HepG2 (cell line): ENCODE data around the gene TMEM9. TPM values are rescaled to one million over a fixed set of nuclear protein-coding genes. Genes with fewer than 3 reads are reported as not detected.

Experiments
- EEA1 ChIP-seq: sonication (generic); formaldehyde crosslinking; IDR thresholded peaks from 2 replicates; pipeline ENCODE4 v1.5.1; 2020; ENCODE audit warnings: mild to moderate bottlenecking, missing genetic modification reagents, borderline replicate concordance
- KDM4B ChIP-seq: sonication (generic); formaldehyde crosslinking; IDR thresholded peaks from 2 replicates; pipeline ENCODE4 v1.4.0; 2020; ENCODE audit warnings: missing genetic modification reagents
- KLF12 ChIP-seq: sonication (generic); formaldehyde crosslinking; IDR thresholded peaks from 2 replicates; pipeline ENCODE4 v1.4.0; 2020; ENCODE audit warnings: missing genetic modification reagents, borderline replicate concordance
- NBN ChIP-seq: fragments of 450-650 bp; conservative IDR thresholded peaks from 2 replicates; pipeline ENCODE4 v1.6.1; 2017
- NONO ChIP-seq, 2 experiments: fragments of 450-650 bp in 1 of 2; sonication (generic) in 1 of 2; formaldehyde crosslinking in 1 of 2; IDR thresholded peaks in 1 of 2; conservative IDR thresholded peaks in 1 of 2; 2 replicates each; pipeline versions ENCODE4 v1.6.1 to v1.8.0; 2017 to 2022; ENCODE audit warnings: mild to moderate bottlenecking in 1 of 2, missing genetic modification reagents in 1 of 2, moderate library complexity in 1 of 2
- SP5 ChIP-seq: IDR thresholded peaks from 2 replicates; pipeline ENCODE4 v1.6.1; 2016; ENCODE audit warnings: low read depth, borderline replicate concordance
- SYNCRIP ChIP-seq: fragments of 200-400 bp; formaldehyde crosslinking; IDR thresholded peaks from 2 replicates; pipeline ENCODE4 v1.6.1; 2018; ENCODE audit warnings: mild to moderate bottlenecking, low read depth, low read length; ENCODE audit not compliant: insufficient read depth
- ZFAT ChIP-seq: sonication (generic); formaldehyde crosslinking; conservative IDR thresholded peaks from 2 replicates; pipeline ENCODE4 v1.8.1; 2023; ENCODE audit warnings: missing genetic modification reagents, inconsistent platforms
- ZMYM4 ChIP-seq: sonication (generic); formaldehyde crosslinking; IDR thresholded peaks from 2 replicates; pipeline ENCODE4 v1.8.1; 2023; ENCODE audit warnings: mild to moderate bottlenecking, missing genetic modification reagents
- ZNF260 ChIP-seq: sonication (generic); formaldehyde crosslinking; IDR thresholded peaks from 2 replicates; pipeline ENCODE4 v1.4.0; 2020; ENCODE audit warnings: missing genetic modification reagents, low read depth, mild to moderate bottlenecking, borderline replicate concordance
- ZNF333 ChIP-seq: sonication (generic); formaldehyde crosslinking; IDR thresholded peaks from 2 replicates; pipeline ENCODE4 v1.4.0; 2020; ENCODE audit warnings: mild to moderate bottlenecking, missing genetic modification reagents, borderline replicate concordance
- ZNF446 ChIP-seq: sonication (generic); formaldehyde crosslinking; IDR thresholded peaks from 2 replicates; pipeline ENCODE4 v1.5.0; 2020; ENCODE audit warnings: mild to moderate bottlenecking, missing genetic modification reagents
- ZNF737 ChIP-seq: sonication (generic); formaldehyde crosslinking; IDR thresholded peaks from 2 replicates; pipeline ENCODE4 v1.5.0; 2020; ENCODE audit warnings: missing genetic modification reagents, mild to moderate bottlenecking, borderline replicate concordance
- polyA plus RNA-seq, 8 experiments: library from polyadenylated mRNA; depleted of rRNA in 3 of 8; stranded (reverse) in 7 of 8; unstranded in 1 of 8; fragments of >200 nt; fragmentation: Illumina TruSeq in 4 of 8; extraction: Trizol in 4 of 8; gene quantifications; 2 replicates each; pipeline versions ENCODE4 v1.2.1 to v1.2.3, GENCODE V29; 2011 to 2016; ENCODE audit warnings: low read depth in 4 of 8, missing spikeins in 1 of 8, mixed read lengths in 1 of 8; ENCODE audit not compliant: insufficient read depth in 1 of 8
- total RNA-seq, 5 experiments: library from RNA; depleted of rRNA; stranded (reverse); fragments of >200 nt; fragmentation: Illumina TruSeq; extraction: Trizol; gene quantifications; 2 replicates each; pipeline ENCODE4 v1.2.3, GENCODE V29; 2016; ENCODE audit warnings: low read depth in 1 of 5
- TF ChIP-seq, protein P1 (sequence below): sonication (generic); formaldehyde crosslinking; conservative IDR thresholded peaks from 2 replicates; pipeline ENCODE4 v1.4.0; 2020; ENCODE audit warnings: missing genetic modification reagents
- TF ChIP-seq, protein P2 (sequence below): sonication (generic); formaldehyde crosslinking; IDR thresholded peaks from 2 replicates; pipeline ENCODE4 v1.4.0; 2020; ENCODE audit warnings: missing genetic modification reagents
- TF ChIP-seq, protein P3 (sequence below): IDR thresholded peaks from 2 replicates; pipeline ENCODE4 v1.6.1; 2016
- TF ChIP-seq, protein P4 (sequence below): sonication (generic); formaldehyde crosslinking; IDR thresholded peaks from 2 replicates; pipeline ENCODE4 v1.4.0; 2020; ENCODE audit warnings: missing genetic modification reagents, borderline replicate concordance
- TF ChIP-seq, protein P5 (sequence below): sonication (generic); formaldehyde crosslinking; IDR thresholded peaks from 2 replicates; pipeline ENCODE4 v1.8.0; 2022; ENCODE audit warnings: mild to moderate bottlenecking, missing genetic modification reagents, moderate library complexity
- TF ChIP-seq, protein P6 (sequence below): sonication (generic); formaldehyde crosslinking; IDR thresholded peaks from 2 replicates; pipeline ENCODE4 v1.8.1; 2022; ENCODE audit warnings: mild to moderate bottlenecking, missing genetic modification reagents

Gene TMEM9
- total and polyA plus RNA-seq, 2 of the 13 experiments (the other 11 are each of a cell fraction or from before 2014, with no cell fraction given): 60.9 to 102 TPM

DNA sequence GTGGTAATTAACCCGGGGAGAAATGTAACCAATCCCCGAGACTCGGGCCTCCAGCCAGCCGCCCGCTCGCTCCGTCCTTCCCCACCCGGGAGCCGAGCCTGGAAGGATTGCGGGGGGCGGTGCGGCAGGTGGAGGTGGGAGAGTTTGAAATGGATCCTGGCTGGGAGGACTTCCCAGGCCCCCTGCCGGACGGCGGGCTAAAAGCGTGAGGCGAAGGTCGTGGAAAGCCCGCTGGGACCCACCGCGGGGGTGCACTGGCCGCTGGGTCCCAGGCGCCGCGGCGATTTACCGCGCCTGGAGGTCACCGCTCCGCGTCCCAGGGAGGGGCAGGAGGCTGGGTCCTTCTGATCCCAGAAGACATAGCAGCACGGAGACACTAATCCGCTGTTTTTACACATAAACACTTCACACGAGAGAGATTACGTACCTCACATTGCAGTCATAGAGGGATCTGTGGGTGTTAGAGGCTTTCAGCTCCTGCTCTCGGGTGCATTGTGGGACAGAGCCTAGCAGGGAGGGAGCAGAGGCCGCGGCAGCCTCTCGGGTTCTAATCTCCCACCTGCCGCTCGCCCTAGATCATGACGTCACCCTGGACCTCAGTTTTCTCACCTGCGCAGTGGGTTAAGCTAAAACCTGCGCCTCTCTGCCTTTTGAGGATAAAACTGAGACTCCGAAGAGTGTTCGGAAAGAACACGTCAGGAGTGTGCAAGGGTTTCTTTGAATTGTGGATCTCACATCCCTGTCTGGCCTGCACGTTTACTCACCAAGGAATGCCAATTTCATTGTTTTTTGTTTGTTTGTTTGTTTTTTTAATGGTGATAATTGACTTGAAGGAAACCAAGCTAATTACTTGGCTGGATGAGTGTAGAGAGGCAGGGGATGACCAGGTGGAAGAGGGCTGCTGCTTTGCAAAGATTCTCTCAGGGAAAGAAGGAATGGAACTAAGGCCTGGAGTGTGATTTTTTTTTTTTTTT, 17.1 kb upstream of the TMEM9 start (continued):
- TF ChIP-seq, protein P1, sequence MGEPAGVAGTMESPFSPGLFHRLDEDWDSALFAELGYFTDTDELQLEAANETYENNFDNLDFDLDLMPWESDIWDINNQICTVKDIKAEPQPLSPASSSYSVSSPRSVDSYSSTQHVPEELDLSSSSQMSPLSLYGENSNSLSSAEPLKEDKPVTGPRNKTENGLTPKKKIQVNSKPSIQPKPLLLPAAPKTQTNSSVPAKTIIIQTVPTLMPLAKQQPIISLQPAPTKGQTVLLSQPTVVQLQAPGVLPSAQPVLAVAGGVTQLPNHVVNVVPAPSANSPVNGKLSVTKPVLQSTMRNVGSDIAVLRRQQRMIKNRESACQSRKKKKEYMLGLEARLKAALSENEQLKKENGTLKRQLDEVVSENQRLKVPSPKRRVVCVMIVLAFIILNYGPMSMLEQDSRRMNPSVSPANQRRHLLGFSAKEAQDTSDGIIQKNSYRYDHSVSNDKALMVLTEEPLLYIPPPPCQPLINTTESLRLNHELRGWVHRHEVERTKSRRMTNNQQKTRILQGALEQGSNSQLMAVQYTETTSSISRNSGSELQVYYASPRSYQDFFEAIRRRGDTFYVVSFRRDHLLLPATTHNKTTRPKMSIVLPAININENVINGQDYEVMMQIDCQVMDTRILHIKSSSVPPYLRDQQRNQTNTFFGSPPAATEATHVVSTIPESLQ (CRISPR knock-in tag): no peak
- TF ChIP-seq ZNF737 (CRISPR knock-in tag) (no peak), EEA1 (no peak), SYNCRIP (no peak), ZFAT (CRISPR knock-in tag) (no peak), ZMYM4 (CRISPR knock-in tag) (no peak), ZNF333 (CRISPR knock-in tag) (no peak), KLF12 (CRISPR knock-in tag) (peak; percentile 76; the same call in 1 of the 2 replicates), NBN (no peak), ZNF446 (no peak), ZNF260 (0 out of 2 replicates have a peak, but pooled peaks have one; percentile 18), SP5 (CRISPR knock-in tag) (no peak), NONO (IDR thresholded peaks at IDR 0.05) (no peak), NONO (CRISPR knock-in tag; conservative IDR thresholded peaks at IDR 0.05) (peak; percentile 45; the same call in 1 of the 2 replicates), KDM4B (CRISPR knock-in tag) (0 out of 2 replicates have a peak, but pooled peaks have one; percentile 39)
- TF ChIP-seq, protein P2, sequence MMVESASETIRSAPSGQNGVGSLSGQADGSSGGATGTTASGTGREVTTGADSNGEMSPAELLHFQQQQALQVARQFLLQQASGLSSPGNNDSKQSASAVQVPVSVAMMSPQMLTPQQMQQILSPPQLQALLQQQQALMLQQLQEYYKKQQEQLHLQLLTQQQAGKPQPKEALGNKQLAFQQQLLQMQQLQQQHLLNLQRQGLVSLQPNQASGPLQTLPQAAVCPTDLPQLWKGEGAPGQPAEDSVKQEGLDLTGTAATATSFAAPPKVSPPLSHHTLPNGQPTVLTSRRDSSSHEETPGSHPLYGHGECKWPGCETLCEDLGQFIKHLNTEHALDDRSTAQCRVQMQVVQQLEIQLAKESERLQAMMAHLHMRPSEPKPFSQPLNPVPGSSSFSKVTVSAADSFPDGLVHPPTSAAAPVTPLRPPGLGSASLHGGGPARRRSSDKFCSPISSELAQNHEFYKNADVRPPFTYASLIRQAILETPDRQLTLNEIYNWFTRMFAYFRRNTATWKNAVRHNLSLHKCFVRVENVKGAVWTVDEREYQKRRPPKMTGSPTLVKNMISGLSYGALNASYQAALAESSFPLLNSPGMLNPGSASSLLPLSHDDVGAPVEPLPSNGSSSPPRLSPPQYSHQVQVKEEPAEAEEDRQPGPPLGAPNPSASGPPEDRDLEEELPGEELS: no peak; the same call in 1 of the 2 replicates
- TF ChIP-seq, protein P3, sequence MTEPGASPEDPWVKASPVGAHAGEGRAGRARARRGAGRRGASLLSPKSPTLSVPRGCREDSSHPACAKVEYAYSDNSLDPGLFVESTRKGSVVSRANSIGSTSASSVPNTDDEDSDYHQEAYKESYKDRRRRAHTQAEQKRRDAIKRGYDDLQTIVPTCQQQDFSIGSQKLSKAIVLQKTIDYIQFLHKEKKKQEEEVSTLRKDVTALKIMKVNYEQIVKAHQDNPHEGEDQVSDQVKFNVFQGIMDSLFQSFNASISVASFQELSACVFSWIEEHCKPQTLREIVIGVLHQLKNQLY (CRISPR knock-in tag): no peak
- TF ChIP-seq, protein P4, sequence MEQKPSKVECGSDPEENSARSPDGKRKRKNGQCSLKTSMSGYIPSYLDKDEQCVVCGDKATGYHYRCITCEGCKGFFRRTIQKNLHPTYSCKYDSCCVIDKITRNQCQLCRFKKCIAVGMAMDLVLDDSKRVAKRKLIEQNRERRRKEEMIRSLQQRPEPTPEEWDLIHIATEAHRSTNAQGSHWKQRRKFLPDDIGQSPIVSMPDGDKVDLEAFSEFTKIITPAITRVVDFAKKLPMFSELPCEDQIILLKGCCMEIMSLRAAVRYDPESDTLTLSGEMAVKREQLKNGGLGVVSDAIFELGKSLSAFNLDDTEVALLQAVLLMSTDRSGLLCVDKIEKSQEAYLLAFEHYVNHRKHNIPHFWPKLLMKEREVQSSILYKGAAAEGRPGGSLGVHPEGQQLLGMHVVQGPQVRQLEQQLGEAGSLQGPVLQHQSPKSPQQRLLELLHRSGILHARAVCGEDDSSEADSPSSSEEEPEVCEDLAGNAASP (CRISPR knock-in tag): no peak
- TF ChIP-seq, protein P5, sequence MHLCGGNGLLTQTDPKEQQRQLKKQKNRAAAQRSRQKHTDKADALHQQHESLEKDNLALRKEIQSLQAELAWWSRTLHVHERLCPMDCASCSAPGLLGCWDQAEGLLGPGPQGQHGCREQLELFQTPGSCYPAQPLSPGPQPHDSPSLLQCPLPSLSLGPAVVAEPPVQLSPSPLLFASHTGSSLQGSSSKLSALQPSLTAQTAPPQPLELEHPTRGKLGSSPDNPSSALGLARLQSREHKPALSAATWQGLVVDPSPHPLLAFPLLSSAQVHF (CRISPR knock-in tag): 0 out of 2 replicates have a peak, but pooled peaks have one; percentile 56
- TF ChIP-seq, protein P6, sequence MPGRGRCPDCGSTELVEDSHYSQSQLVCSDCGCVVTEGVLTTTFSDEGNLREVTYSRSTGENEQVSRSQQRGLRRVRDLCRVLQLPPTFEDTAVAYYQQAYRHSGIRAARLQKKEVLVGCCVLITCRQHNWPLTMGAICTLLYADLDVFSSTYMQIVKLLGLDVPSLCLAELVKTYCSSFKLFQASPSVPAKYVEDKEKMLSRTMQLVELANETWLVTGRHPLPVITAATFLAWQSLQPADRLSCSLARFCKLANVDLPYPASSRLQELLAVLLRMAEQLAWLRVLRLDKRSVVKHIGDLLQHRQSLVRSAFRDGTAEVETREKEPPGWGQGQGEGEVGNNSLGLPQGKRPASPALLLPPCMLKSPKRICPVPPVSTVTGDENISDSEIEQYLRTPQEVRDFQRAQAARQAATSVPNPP (CRISPR knock-in tag): no peak
